ENCODE results near the gene FAM170A. TPM values are rescaled to one million over a fixed set of nuclear protein-coding genes. Genes with fewer than 3 reads are reported as not detected.

FAM170A gene
- polyA plus RNA-seq, 2 of the 4 experiments (the other 2 are of a cell fraction), result not detected

GRCh38 chr5:119655061-119655460 is 25.7 kb downstream of the FAM170A start:
- no peak overlapping the region for H3K4me2 ChIP-seq
- ATAC-seq (no peak), DNase-seq (ENCODE audit: low read depth in 1 of 2, low spot score in 1 of 2) (no peak), FAIRE-seq (no peak)
- ChIA-PET CTCF (no interaction called here), POLR2A (no interaction called here)
- H3K27ac ChIP-seq, result no peak overlapping the region
- H3K9me3 ChIP-seq, result no peaks in the 10 kb centered on the region
- 67% methylated on average over 2 of the region's 2 CpGs for WGBS (ENCODE audit: missing lambda C conversion rate)
- no peak overlapping the region for H3K4me3 ChIP-seq
- H3K4me1 ChIP-seq, result no peaks in the 10 kb centered on the region
- TF ChIP-seq CEBPB (IDR thresholded peaks at IDR 0.05) (peak; percentile 45 to 58; a peak in 3 of 4 replicates), ZC3H11A (IDR thresholded peaks at IDR 0.05) (no peak), FOXS1 (CRISPR knock-in tag; IDR thresholded peaks at IDR 0.05) (no peak), TFCP2L1 (CRISPR knock-in tag; IDR thresholded peaks at IDR 0.05) (no peak), TP53 (CRISPR knock-in tag; IDR thresholded peaks at IDR 0.05) (no peak), SREBF2 (IDR thresholded peaks at IDR 0.05) (no peak), HOXB5 (CRISPR knock-in tag; IDR thresholded peaks at IDR 0.05) (no peak)

DNA sequence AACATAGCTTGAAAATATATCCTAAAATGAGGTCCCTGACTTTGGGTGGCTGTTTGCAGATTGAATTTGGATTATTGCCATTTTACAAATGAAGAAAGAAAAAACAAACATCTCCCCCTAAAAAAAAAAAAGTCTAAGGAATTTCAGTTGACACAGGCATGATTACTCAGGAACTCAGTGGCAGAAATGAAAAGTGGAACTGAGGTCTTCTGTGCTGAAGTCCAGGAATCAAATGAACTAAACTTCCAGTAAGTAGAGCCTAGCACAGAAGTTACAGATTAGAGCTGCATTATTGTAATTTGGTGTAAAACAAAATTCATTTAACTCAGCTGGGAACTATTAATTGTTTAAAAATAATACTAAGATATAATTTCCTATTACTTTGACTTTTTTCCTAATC is 26.7 kb downstream of the FAM170A start:
- no peak for ATAC-seq
- ChIA-PET CTCF (interaction anchor here (0.6 kb wide), 1 partner anchor 244 kb away, joined by 3 read pairs; no protein-coding TSS in a partner anchor), POLR2A (no interaction called here)
- no peak overlapping the region for H3K4me2 ChIP-seq
- H3K9me3 ChIP-seq, result no peaks in the 10 kb centered on the region
- TF ChIP-seq MYC (IDR thresholded peaks at IDR 0.05; ENCODE audit: borderline replicate concordance, low read length) (no peak), JUNB (IDR thresholded peaks at IDR 0.05) (no peak), ZFP36 (IDR thresholded peaks at IDR 0.05; ENCODE audit: borderline replicate concordance, partially characterized antibody) (no peak), HOXA7 (CRISPR knock-in tag; IDR thresholded peaks at IDR 0.05) (no peak)
- no peak overlapping the region for H3K27ac ChIP-seq
- DNase-seq (ENCODE audit: low read depth in 1 of 2, low spot score in 1 of 2), result no peak
- H3K4me1 ChIP-seq, result no peaks in the 10 kb centered on the region
- FAIRE-seq, result no peak
- no peak overlapping the region for H3K4me3 ChIP-seq

DNA sequence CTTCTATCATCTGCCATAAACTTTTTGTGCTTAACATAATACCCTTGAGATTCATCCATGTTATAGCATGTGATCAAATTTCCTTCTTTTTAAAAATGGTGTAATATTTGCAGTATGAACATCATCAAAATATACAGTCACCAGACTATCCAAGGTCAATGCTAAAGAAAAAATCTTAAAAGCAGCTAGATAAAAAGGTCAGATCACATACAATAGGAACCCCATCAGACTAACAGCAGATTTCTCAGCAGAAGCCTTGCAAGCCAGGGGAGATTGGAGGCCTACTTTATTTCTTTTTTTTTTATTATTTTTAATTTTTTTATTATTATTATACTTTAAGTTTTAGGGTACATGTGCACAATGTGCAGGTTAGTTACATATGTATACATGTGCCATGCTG is 37.2 kb downstream of the FAM170A start:
- ChIA-PET CTCF (no interaction called here), POLR2A (no interaction called here)
- Histone ChIP-seq H3K4me3 (no peak overlapping the region), H3K4me1 (no peaks in the 10 kb centered on the region), H3K9me3 (no peaks in the 10 kb centered on the region), H3K27ac (no peak overlapping the region), H3K4me2 (no peak overlapping the region)
- no peak for FAIRE-seq
- no peak for DNase-seq (ENCODE audit: low read depth in 1 of 2, low spot score in 1 of 2)
- TF ChIP-seq NR3C1 (IDR thresholded peaks at IDR 0.05) (no peak), CBX8 (IDR thresholded peaks at IDR 0.05) (no peak), RNF2 (IDR thresholded peaks at IDR 0.05; ENCODE audit: borderline replicate concordance, low read depth) (no peak), JUN (IDR thresholded peaks at IDR 0.05) (no peak), TP53 (CRISPR knock-in tag; IDR thresholded peaks at IDR 0.05) (no peak), FOSB (CRISPR knock-in tag; IDR thresholded peaks at IDR 0.05) (no peak), JUNB (IDR thresholded peaks at IDR 0.05) (no peak), CTCF (IDR thresholded peaks at IDR 0.05) (no peak)
- TF ChIP-seq, protein P1, sequence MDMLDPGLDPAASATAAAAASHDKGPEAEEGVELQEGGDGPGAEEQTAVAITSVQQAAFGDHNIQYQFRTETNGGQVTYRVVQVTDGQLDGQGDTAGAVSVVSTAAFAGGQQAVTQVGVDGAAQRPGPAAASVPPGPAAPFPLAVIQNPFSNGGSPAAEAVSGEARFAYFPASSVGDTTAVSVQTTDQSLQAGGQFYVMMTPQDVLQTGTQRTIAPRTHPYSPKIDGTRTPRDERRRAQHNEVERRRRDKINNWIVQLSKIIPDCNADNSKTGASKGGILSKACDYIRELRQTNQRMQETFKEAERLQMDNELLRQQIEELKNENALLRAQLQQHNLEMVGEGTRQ (IDR thresholded peaks at IDR 0.05), result no peak
- TF ChIP-seq, protein P2, sequence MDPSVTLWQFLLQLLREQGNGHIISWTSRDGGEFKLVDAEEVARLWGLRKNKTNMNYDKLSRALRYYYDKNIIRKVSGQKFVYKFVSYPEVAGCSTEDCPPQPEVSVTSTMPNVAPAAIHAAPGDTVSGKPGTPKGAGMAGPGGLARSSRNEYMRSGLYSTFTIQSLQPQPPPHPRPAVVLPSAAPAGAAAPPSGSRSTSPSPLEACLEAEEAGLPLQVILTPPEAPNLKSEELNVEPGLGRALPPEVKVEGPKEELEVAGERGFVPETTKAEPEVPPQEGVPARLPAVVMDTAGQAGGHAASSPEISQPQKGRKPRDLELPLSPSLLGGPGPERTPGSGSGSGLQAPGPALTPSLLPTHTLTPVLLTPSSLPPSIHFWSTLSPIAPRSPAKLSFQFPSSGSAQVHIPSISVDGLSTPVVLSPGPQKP (IDR thresholded peaks at IDR 0.05; ENCODE audit: low read depth, low read length), result no peak
- no peak for ATAC-seq
